GM19324 (cell line): ENCODE measurements around the gene BRAT1.
"Not testable (repeated sequence)": the region's sequence is repeated elsewhere in the genome, so short reads cannot be mapped to it uniquely, and the experiment has no call there.

Source experiments
- ATAC-seq: cut with Tn5 transposase; IDR thresholded peaks from one replicate; pipeline ENCODE4 v1.9.1; 2021; ENCODE audit warnings: mild to moderate bottlenecking, moderate library complexity; ENCODE audit not compliant: unreplicated experiment, low FRiP score

BRAT1 gene

GRCh38 chr7:2566348-2566889 lies 11.1 kb upstream of the BRAT1 start:
- peak; percentile 15 for ATAC-seq

GRCh38 chr7:2564970-2565540 lies 9.7 kb upstream of the BRAT1 start:
- no peak for ATAC-seq

GRCh38 chr7:2563955-2564354 lies 8.6 kb upstream of the BRAT1 start:
- not testable (repeated sequence) for ATAC-seq

GRCh38 chr7:2559283-2559950 lies 4.1 kb upstream of the BRAT1 start:
- peak; percentile 5 for ATAC-seq

GRCh38 chr7:2558629-2559282 lies 3.4 kb upstream of the BRAT1 start, which contains the start of gene IQCE:
TSS of gene IQCE (plus strand) at chr7:2558979. CDS start at chr7:2559182, 203 bp downstream.
- peak; percentile 66 for ATAC-seq

- no peak for ATAC-seq
These were observed 638 bp downstream of the BRAT1 start for GRCh38 chr7:2554661-2555111.

GRCh38 chr7:2553831-2554581 lies 1.3 kb downstream of the BRAT1 start:
- ATAC-seq, result no peak

GRCh38 chr7:2553108-2553507 lies 2.2 kb downstream of the BRAT1 start:
- no peak for ATAC-seq

GRCh38 chr7:2551418-2551817 lies 3.9 kb downstream of the BRAT1 start:
- ATAC-seq, result no peak

GRCh38 chr7:2546776-2547586 lies 8.3 kb downstream of the BRAT1 start:
- no peak for ATAC-seq

- ATAC-seq, result no peak
These were observed 9.4 kb downstream of the BRAT1 start for GRCh38 chr7:2545746-2546425.

- no peak for ATAC-seq
These were observed 10.7 kb downstream of the BRAT1 start for GRCh38 chr7:2544541-2545188.

- no peak for ATAC-seq
These were observed 12.1 kb downstream of the BRAT1 start for GRCh38 chr7:2542916-2543871.

- no peak for ATAC-seq
These were observed 13.1 kb downstream of the BRAT1 start for GRCh38 chr7:2542011-2542915.

GRCh38 chr7:2541291-2542010 lies 13.9 kb downstream of the BRAT1 start:
- ATAC-seq, result no peak

- no peak for ATAC-seq
These were observed 14.7 kb downstream of the BRAT1 start for GRCh38 chr7:2540641-2541051.
